ENCODE data around the gene PDXK.

The PDXK gene

GRCh38 chr21:43721939-43722338 is 3.0 kb downstream of the PDXK start:
- TF ChIP-seq POLR2AphosphoS5 (IDR thresholded peaks at IDR 0.05; ENCODE audit: low read depth, low read length) (no peak), FOXP2 (optimal IDR thresholded peaks at IDR 0.05; ENCODE audit: borderline replicate concordance, extremely low read depth, extremely low read length, insufficient read depth) (no peak), TAF1 (IDR thresholded peaks at IDR 0.05; ENCODE audit: borderline replicate concordance, insufficient read depth, low read length) (no peak), SIN3A (IDR thresholded peaks at IDR 0.05; ENCODE audit: borderline replicate concordance, insufficient read depth, low read length) (no peak)
- TF ChIP-seq, protein P1, sequence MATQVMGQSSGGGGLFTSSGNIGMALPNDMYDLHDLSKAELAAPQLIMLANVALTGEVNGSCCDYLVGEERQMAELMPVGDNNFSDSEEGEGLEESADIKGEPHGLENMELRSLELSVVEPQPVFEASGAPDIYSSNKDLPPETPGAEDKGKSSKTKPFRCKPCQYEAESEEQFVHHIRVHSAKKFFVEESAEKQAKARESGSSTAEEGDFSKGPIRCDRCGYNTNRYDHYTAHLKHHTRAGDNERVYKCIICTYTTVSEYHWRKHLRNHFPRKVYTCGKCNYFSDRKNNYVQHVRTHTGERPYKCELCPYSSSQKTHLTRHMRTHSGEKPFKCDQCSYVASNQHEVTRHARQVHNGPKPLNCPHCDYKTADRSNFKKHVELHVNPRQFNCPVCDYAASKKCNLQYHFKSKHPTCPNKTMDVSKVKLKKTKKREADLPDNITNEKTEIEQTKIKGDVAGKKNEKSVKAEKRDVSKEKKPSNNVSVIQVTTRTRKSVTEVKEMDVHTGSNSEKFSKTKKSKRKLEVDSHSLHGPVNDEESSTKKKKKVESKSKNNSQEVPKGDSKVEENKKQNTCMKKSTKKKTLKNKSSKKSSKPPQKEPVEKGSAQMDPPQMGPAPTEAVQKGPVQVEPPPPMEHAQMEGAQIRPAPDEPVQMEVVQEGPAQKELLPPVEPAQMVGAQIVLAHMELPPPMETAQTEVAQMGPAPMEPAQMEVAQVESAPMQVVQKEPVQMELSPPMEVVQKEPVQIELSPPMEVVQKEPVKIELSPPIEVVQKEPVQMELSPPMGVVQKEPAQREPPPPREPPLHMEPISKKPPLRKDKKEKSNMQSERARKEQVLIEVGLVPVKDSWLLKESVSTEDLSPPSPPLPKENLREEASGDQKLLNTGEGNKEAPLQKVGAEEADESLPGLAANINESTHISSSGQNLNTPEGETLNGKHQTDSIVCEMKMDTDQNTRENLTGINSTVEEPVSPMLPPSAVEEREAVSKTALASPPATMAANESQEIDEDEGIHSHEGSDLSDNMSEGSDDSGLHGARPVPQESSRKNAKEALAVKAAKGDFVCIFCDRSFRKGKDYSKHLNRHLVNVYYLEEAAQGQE (IDR thresholded peaks at IDR 0.05; ENCODE audit: insufficient read depth in 1 of 2, low read depth in 2 of 2, low read length in 2 of 2) = no peak

GRCh38 chr21:43723648-43724047 is 4.7 kb downstream of the PDXK start:
- TF ChIP-seq FOXP2 (optimal IDR thresholded peaks at IDR 0.05; ENCODE audit: borderline replicate concordance, extremely low read depth, extremely low read length, insufficient read depth) (no peak), SIN3A (IDR thresholded peaks at IDR 0.05; ENCODE audit: borderline replicate concordance, insufficient read depth, low read length) (no peak), POLR2AphosphoS5 (IDR thresholded peaks at IDR 0.05; ENCODE audit: low read depth, low read length) (no peak), TAF1 (IDR thresholded peaks at IDR 0.05; ENCODE audit: borderline replicate concordance, insufficient read depth, low read length) (no peak)
- TF ChIP-seq, protein P1 (IDR thresholded peaks at IDR 0.05; ENCODE audit: insufficient read depth in 1 of 2, low read depth in 2 of 2, low read length in 2 of 2) = no peak

GRCh38 chr21:43726686-43727518 is 8.0 kb downstream of the PDXK start:
- TF ChIP-seq, protein P1 (IDR thresholded peaks at IDR 0.05; ENCODE audit: insufficient read depth in 1 of 2, low read depth in 2 of 2, low read length in 2 of 2) = no peak

DNA sequence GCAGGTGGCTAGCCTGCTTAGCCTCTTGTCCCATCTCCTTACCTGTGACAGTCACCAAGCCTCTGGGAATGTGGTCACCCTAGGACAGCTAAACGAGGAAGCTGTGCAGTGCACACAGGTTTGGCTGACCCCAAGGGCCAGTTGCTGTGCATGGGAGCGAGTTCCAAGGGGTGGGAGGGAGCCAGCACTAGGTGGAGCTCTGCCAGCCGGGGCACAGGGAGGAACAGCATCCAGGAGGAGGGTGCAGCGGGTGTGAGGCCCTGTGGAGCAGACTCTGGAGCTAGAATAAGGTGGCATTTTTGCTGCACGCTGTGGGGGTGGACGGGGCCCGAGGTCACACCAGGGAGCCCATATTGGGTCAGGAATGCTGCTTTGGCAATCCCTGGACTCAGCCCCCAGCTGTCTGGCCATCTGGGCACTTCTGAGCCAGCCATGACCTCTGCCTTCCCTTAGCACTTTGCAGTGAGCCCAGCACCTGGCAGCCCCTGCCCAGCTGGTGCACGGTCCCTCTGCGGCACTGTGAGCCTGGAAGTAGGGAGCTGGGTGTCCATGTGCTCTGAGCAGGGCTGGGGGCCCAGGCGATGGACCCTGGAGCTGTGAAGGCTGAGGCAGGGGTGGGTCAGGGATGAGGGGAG is 8.7 kb downstream of the PDXK start:
- TF ChIP-seq FOXP2 (optimal IDR thresholded peaks at IDR 0.05; ENCODE audit: borderline replicate concordance, extremely low read depth, extremely low read length, insufficient read depth) (no peak), SIN3A (IDR thresholded peaks at IDR 0.05; ENCODE audit: borderline replicate concordance, insufficient read depth, low read length) (no peak), POLR2AphosphoS5 (IDR thresholded peaks at IDR 0.05; ENCODE audit: low read depth, low read length) (no peak), TAF1 (IDR thresholded peaks at IDR 0.05; ENCODE audit: borderline replicate concordance, insufficient read depth, low read length) (no peak)
- TF ChIP-seq, protein P1 (IDR thresholded peaks at IDR 0.05; ENCODE audit: insufficient read depth in 1 of 2, low read depth in 2 of 2, low read length in 2 of 2) = no peak
